MCF 10A (cell line): ENCODE measurements around the gene ST6GAL1. TPM values are rescaled to one million over a fixed set of nuclear protein-coding genes. Genes with fewer than 3 reads are reported as not detected.

Experiments
- BruUV-seq: library from RNA; stranded (reverse); fragments of 400-500 nt; replicated peaks from 2 replicates; lab custom pipeline; 2021; lab: Mats Ljungman, UMichigan
- CTCF ChIA-PET: fragments of 300-600 bp; sonication (Branson Sonifier 250); formaldehyde crosslinking; extraction: SDS; loops from one replicate; lab custom pipeline; 2021; ENCODE audit warnings: antibody characterized with exemption, inconsistent platforms; lab: Yijun Ruan, JAX
- POLR2A ChIA-PET: fragments of 300-600, 350-650 bp; sonication (Branson Sonifier 250); formaldehyde crosslinking; extraction: SDS; loops from one replicate; lab custom pipeline; 2020; ENCODE audit warnings: antibody characterized with exemption, inconsistent platforms; lab: Yijun Ruan, JAX
- DNase-seq: peaks from one replicate; pipeline ENCODE4 v3.0.0-alpha.2; 2018; ENCODE audit not compliant: unreplicated experiment
- H3K27ac Mint-ChIP-seq: one replicate; pipeline ENCODE4 v1.8.0; 2022; ENCODE audit warnings: mild to moderate bottlenecking, low read depth, mixed read lengths; ENCODE audit not compliant: unreplicated experiment
- H3K27me3 Mint-ChIP-seq: one replicate; pipeline ENCODE4 v1.8.0; 2022; ENCODE audit warnings: mixed read lengths; ENCODE audit not compliant: insufficient read depth, unreplicated experiment
- H3K36me3 Mint-ChIP-seq: one replicate; pipeline ENCODE4 v1.8.0; 2022; ENCODE audit warnings: mild to moderate bottlenecking, moderate library complexity, mixed read lengths; ENCODE audit not compliant: insufficient read depth, unreplicated experiment
- H3K4me1 Mint-ChIP-seq: one replicate; pipeline ENCODE4 v1.8.0; 2022; ENCODE audit warnings: mixed read lengths; ENCODE audit not compliant: insufficient read depth, unreplicated experiment
- H3K4me3 Mint-ChIP-seq: one replicate; pipeline ENCODE4 v1.8.0; 2022; ENCODE audit warnings: mild to moderate bottlenecking, moderate library complexity, mixed read lengths; ENCODE audit not compliant: unreplicated experiment
- H3K9me3 Mint-ChIP-seq: one replicate; pipeline ENCODE4 v1.8.0; 2022; ENCODE audit warnings: mixed read lengths; ENCODE audit not compliant: unreplicated experiment
- CTCF ChIP-seq: fragments of 200-600 bp; IDR thresholded peaks from one replicate; pipeline ENCODE4 v1.8.0; 2022; ENCODE audit warnings: antibody characterized with exemption, mild to moderate bottlenecking; ENCODE audit not compliant: unreplicated experiment
- intact Hi-C: fragments of 100-400 bp; cut with micrococcal nuclease; formaldehyde crosslinking; loops from 2 replicates; pipeline ENCODE4 v1.14.1; 2022
- total RNA-seq: library from RNA; stranded (reverse); gene quantifications from 2 replicates; pipeline ENCODE4 v1.2.3, GENCODE V29; 2022

Gene ST6GAL1
- total RNA-seq, 1 experiment from 2014 or later = 18.8 TPM

- no TSS peak for BruUV-seq
- Mint-ChIP-seq H3K36me3 (peaks cover 4% of the 10 kb centered on the region), H3K27ac (peak overlapping the region; percentile 71), H3K27me3 (no peaks in the 10 kb centered on the region), H3K4me3 (no peak overlapping the region), H3K9me3 (no peaks in the 10 kb centered on the region), H3K4me1 (no peaks in the 10 kb centered on the region)
- peak; percentile 72 for DNase-seq
- POLR2A ChIA-PET = interaction anchor here (0.7 to 1.9 kb wide), 7 partner anchors 9 to 352 kb away, joined by 3 to 12 read pairs (median 3); partner anchors contain the start of genes DNAJB11 and ST6GAL1
- TF ChIP-seq CTCF = no peak
- CTCF ChIA-PET = interaction anchor here (0.6 to 2.3 kb wide), 5 partner anchors 22 to 191 kb away, joined by 3 to 12 read pairs (median 4); no protein-coding TSS in a partner anchor
- intact Hi-C loops = no loop called here
These were observed 7.5 kb upstream of the ST6GAL1 start for GRCh38 chr3:186922790-186923189.

DNA sequence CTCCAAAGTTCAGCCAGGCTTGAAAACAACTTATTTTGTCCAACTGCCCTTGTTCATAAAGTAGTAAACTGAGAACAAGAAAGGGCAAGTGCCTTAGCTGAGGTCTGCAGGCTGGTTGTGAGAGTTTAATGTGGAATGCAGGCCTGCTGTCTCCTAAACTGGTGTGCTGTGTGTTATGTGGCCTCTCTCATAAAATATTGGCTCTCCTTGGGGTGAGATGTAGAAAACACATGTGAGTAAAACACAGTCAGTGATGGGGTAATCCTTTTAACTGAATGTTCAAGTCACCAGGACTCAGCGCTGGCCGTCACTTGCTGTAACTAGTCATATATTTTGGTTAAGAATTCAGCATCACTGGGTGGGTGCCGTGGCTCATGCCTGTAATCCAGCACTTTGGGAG, 7.1 kb upstream of the ST6GAL1 start:
- POLR2A ChIA-PET = interaction anchor here (0.7 to 1.9 kb wide), 7 partner anchors 9 to 353 kb away, joined by 3 to 12 read pairs (median 3); partner anchors contain the start of genes DNAJB11 and ST6GAL1
- H3K27me3 Mint-ChIP-seq = no peaks in the 10 kb centered on the region
- TF ChIP-seq CTCF = no peak
- H3K4me1 Mint-ChIP-seq = no peaks in the 10 kb centered on the region
- no peak for DNase-seq
- peaks cover 4% of the 10 kb centered on the region for H3K36me3 Mint-ChIP-seq
- peak overlapping the region; percentile 71 for H3K27ac Mint-ChIP-seq
- H3K4me3 Mint-ChIP-seq = no peak overlapping the region
- CTCF ChIA-PET = interaction anchor here (0.6 to 2.3 kb wide), 5 partner anchors 21 to 300 kb away, joined by 3 to 12 read pairs (median 4); no protein-coding TSS in a partner anchor
- intact Hi-C loops = no loop called here
- no TSS peak for BruUV-seq
- no peaks in the 10 kb centered on the region for H3K9me3 Mint-ChIP-seq

- H3K27ac Mint-ChIP-seq = no peak overlapping the region
- POLR2A ChIA-PET = interaction anchor here (1.7 to 1.8 kb wide), 2 partner anchors 10 kb away, joined by 4 to 5 read pairs; no protein-coding TSS in a partner anchor
- peaks cover 12% of the 10 kb centered on the region for H3K4me1 Mint-ChIP-seq
- CTCF ChIA-PET = no interaction called here
- no peak for DNase-seq
- no TSS peak for BruUV-seq
- H3K27me3 Mint-ChIP-seq = no peaks in the 10 kb centered on the region
- H3K4me3 Mint-ChIP-seq = no peak overlapping the region
- TF ChIP-seq CTCF = no peak
- no peaks in the 10 kb centered on the region for H3K9me3 Mint-ChIP-seq
- intact Hi-C loops = no loop called here
- peaks cover 4% of the 10 kb centered on the region for H3K36me3 Mint-ChIP-seq
These were observed 4.5 kb upstream of the ST6GAL1 start for GRCh38 chr3:186925826-186926225.

- BruUV-seq = no TSS peak
- intact Hi-C loops = no loop called here
- Mint-ChIP-seq H3K36me3 (peaks cover 5% of the 10 kb centered on the region), H3K9me3 (no peaks in the 10 kb centered on the region), H3K4me3 (peak overlapping the region; percentile 17), H3K4me1 (peaks cover 26% of the 10 kb centered on the region), H3K27ac (no peak overlapping the region), H3K27me3 (no peaks in the 10 kb centered on the region)
- no peak for TF ChIP-seq CTCF
- POLR2A ChIA-PET = interaction anchor here (0.6 to 1.6 kb wide), 4 partner anchors 9 to 145 kb away, joined by 3 to 8 read pairs (median 4); partner anchors contain the start of gene EIF4A2
- CTCF ChIA-PET = interaction anchor here (0.6 to 1.6 kb wide), 2 partner anchors 77 to 80 kb away, joined by 3 read pairs; no protein-coding TSS in a partner anchor
- no peak for DNase-seq
These were observed 1.1 kb upstream of the ST6GAL1 start for GRCh38 chr3:186929186-186929585.
